ENCODE measurements around the gene SLC19A1.

Gene SLC19A1

GRCh38 chr21:45475797-45476570, 66.3 kb downstream of the SLC19A1 start:
- no peak for DNase-seq

- no peak for DNase-seq
These were observed 67.1 kb downstream of the SLC19A1 start for GRCh38 chr21:45475004-45475685.

- DNase-seq = no peak
These were observed 67.8 kb downstream of the SLC19A1 start for GRCh38 chr21:45474323-45474950.

DNA sequence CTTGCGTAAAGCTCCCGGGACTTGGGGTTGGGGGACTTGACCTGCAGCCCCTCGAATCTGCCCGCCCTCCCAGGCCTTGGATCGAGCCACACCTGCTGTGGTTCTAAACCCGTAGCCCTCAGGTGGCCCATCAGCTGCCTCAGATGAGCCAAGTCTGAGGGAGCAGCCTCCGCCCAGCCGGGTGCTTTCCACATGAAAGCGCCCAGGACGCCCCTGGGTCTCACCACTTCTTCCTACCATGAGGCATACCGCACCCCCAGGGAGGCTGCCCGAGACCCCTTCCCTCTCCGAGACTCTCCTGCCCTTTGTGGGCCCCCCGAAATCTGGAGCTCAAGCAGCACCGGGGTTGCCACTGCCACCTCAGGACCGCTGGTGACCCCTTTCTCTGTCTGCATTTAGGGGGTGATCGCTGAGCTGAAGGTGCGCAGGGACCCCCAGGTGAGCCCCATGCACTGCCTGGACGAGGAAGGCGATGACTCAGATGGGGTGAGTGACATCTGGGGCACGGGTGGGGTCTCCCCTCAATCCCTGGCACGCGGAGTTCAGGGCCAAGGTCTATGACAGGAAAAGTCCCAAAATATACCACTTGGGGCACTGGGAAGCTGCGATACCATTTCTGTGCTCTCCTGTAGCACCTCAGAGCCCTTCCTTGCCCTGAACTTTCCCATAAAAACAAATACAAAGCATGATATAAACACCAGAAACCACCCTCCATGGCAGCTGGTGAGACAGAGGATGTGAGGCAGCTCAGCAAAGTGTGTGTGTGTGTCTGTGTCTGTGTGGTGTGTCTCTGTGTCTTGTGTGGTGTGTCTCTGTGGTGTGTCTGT, 68.5 kb downstream of the SLC19A1 start:
- no peak for DNase-seq

- DNase-seq = no peak
These were observed 69.5 kb downstream of the SLC19A1 start for GRCh38 chr21:45472445-45473365.

GRCh38 chr21:45471525-45472221, 70.6 kb downstream of the SLC19A1 start:
- DNase-seq = no peak

GRCh38 chr21:45470773-45471524, 71.3 kb downstream of the SLC19A1 start:
- no peak for DNase-seq

GRCh38 chr21:45470087-45470515, 72.1 kb downstream of the SLC19A1 start:
- no peak for DNase-seq

- peak; percentile 8 for DNase-seq
These were observed 72.8 kb downstream of the SLC19A1 start for GRCh38 chr21:45469273-45470086.

GRCh38 chr21:45468971-45469272, 73.3 kb downstream of the SLC19A1 start:
- no peak for DNase-seq

- no peak for DNase-seq
These were observed 73.9 kb downstream of the SLC19A1 start for GRCh38 chr21:45468051-45468970.

DNA sequence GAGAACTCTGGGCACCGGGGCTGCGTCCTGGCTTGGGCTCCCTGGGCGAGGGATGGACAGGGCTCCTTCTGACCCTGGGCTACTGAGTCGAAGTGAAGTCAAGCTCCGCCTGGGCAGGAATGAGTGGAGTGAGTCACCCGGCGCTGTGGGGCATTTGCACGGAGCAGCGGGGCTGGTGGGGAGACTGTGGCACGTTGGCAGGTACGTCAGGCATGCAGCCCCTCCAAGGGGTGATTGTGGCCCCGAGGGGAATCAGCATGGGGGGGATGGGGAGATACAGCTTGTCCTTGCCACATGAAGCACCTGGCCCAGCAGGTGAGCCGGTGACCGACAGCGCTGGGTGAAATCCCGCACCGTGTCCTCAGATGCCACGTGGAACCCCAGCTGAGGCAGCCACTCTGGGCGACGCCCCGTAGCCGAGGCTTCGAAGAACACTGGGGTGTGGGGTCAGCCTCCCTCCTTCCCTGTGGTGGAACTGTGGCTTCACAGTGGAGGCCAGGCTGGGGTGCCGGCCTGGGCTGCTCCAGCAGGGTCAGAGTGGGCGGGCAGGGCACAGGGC, 74.9 kb downstream of the SLC19A1 start:
- no peak for DNase-seq

GRCh38 chr21:45466330-45467220, 75.7 kb downstream of the SLC19A1 start:
- no peak for DNase-seq

DNA sequence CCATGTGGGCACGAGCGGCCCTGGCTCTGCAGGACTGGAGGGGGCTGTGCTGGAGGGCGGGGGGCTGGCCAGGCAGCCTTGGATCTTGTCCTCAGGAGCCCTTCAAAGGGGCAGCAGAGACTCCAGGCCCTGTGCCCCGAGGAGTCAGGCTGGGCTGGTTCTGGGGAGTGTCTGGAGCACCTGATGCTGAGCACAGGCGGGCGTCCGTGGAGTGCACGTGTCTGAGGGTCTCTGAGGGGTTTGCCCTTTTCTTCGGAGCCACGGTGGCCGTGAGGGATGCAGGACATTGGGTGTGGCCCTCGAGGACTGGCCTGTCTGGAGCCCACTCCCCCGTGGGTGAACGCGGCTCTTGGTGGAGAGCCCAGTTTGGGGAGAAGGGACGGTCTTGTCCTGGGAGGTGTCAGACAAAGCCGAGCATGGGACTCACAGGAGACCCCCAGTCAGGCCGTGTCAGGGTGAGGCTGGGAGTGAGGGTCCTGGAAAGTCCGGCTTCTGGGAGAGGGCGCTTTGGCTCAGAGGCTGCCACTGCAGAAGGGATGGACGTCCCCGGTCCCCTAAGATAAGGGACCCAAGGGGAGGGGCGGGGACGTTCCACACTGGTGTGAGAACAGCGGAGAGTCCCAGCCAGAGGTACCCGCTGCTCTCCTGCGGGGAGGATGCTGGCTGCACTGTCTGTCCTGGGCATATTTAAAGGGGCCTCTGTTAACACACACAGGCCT, 76.5 kb downstream of the SLC19A1 start:
- no peak for DNase-seq

DNA sequence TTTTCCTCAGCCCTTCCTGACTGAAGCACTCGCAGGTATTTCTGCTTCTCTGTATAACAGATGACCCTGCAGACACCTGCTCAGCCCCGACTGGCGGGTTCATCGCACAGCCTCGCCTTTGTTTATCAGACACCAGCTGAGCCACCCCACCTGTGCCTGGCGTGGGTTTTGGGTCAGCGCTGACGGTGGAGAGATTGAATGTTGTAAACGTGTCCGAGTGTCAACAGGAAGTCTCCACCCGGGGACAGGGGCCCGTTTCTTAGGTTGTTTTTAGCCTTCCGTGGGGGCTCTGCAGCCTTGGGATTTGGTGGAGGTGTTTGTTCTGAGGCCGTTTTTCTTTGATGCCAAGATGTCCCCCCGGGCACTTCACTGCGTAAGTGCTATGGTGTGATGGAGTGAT, 77.1 kb downstream of the SLC19A1 start:
- DNase-seq = no peak

- DNase-seq = no peak
These were observed 77.9 kb downstream of the SLC19A1 start for GRCh38 chr21:45464309-45464708.

DNA sequence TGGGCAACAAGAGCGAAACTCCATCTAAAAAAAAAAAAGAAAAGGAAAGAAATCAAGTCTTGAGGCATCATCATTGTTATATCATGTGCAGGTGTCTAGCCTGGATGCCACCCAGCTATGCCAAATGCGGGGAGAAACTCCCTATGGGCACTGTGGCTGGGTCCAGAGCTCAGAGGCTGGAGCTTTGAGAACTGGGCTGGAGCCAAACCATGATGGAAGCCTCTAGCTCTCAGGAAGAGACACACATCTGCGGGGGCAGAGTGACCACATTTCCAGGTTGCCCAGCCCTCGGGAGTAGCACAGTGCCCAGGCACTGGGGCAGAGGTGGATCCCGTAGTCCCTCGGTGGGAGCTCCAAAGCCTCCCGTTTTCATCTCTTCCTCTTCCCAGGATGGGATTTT, 78.4 kb downstream of the SLC19A1 start:
- DNase-seq = no peak

Data from DMS53 (cell line).